Measurements from ENCODE around the gene LACTB.

The LACTB gene

GRCh38 chr15:63133786-63134185 lies 12.1 kb downstream of the LACTB start:
- no peak for DNase-seq

GRCh38 chr15:63134245-63134985 lies 12.8 kb downstream of the LACTB start:
- DNase-seq, result no peak

GRCh38 chr15:63135281-63135680 lies 13.6 kb downstream of the LACTB start:
- DNase-seq, result no peak

- peak; percentile 50 for DNase-seq
Observed at GRCh38 chr15:63135804-63136203, 14.1 kb downstream of the LACTB start.

GRCh38 chr15:63136742-63137141 lies 15.1 kb downstream of the LACTB start:
- DNase-seq, result no peak

GRCh38 chr15:63140936-63141335 lies 19.3 kb downstream of the LACTB start:
- DNase-seq, result no peak

- DNase-seq, result no peak
Observed at GRCh38 chr15:63145426-63145825, 23.8 kb downstream of the LACTB start.

- no peak for DNase-seq
Observed at GRCh38 chr15:63146684-63147083, 25.0 kb downstream of the LACTB start.

GRCh38 chr15:63151665-63152064 lies 30.0 kb downstream of the LACTB start:
- DNase-seq, result no peak

GRCh38 chr15:63155486-63155885 lies 33.8 kb downstream of the LACTB start:
- DNase-seq, result no peak

GRCh38 chr15:63156086-63156710 lies 34.5 kb downstream of the LACTB start:
- DNase-seq, result no peak

- no peak for DNase-seq
Observed at GRCh38 chr15:63156755-63157117, 35.1 kb downstream of the LACTB start.

GRCh38 chr15:63157118-63157843 lies 35.6 kb downstream of the LACTB start, which contains the start of gene RPS27L:
RPS27L (minus strand) TSS chr15:63157477; CDS start chr15:63157405, 72 bp downstream.
- peak; percentile 88 for DNase-seq

GRCh38 chr15:63157891-63158431 lies 36.3 kb downstream of the LACTB start:
- DNase-seq, result peak; percentile 76

- no peak for DNase-seq
Observed at GRCh38 chr15:63160638-63161037, 39.0 kb downstream of the LACTB start.

- DNase-seq, result no peak
Observed at GRCh38 chr15:63163217-63163616, 41.6 kb downstream of the LACTB start.

GRCh38 chr15:63165166-63165859 lies 43.7 kb downstream of the LACTB start:
- DNase-seq, result no peak

- DNase-seq, result no peak
Observed at GRCh38 chr15:63166219-63166618, 44.6 kb downstream of the LACTB start.

- DNase-seq, result no peak
Observed at GRCh38 chr15:63169788-63170187, 48.1 kb downstream of the LACTB start.

- no peak for DNase-seq
Observed at GRCh38 chr15:63172376-63172775, 50.7 kb downstream of the LACTB start.

GRCh38 chr15:63172851-63173451 lies 51.3 kb downstream of the LACTB start:
- DNase-seq, result no peak

GRCh38 chr15:63176302-63176701 lies 54.6 kb downstream of the LACTB start:
- DNase-seq, result no peak

GRCh38 chr15:63178034-63178433 lies 56.4 kb downstream of the LACTB start:
- no peak for DNase-seq

Measured in amniotic stem cell (primary cell).